Upper lobe of left lung (tissue), 4 donors: Measurements from ENCODE around the gene SIGLEC7.
A peak's percentile ranks its signal among the peaks of the same experiment; 100 is the strongest.

Experiments
- EP300 ChIP-seq, 4 donors: sonication (generic); formaldehyde crosslinking; IDR thresholded peaks; one replicate each; pipeline ENCODE4 v1.5.1; 2017; ENCODE audit warnings: antibody characterized with exemption in 4 of 4, control low read depth in 2 of 4
- POLR2A ChIP-seq, 4 donors: fragments of 450-650 bp; IDR thresholded peaks; one replicate each; pipeline ENCODE4 v1.5.1; 2016 to 2017; ENCODE audit warnings: antibody characterized with exemption in 4 of 4, mild to moderate bottlenecking in 2 of 4
- POLR2AphosphoS5 ChIP-seq, 2 donors: sonication (generic); formaldehyde crosslinking; IDR thresholded peaks; one replicate each; pipeline ENCODE4 v1.5.1; 2017; ENCODE audit warnings: antibody characterized with exemption in 2 of 2
- TF ChIP-seq, protein P1 (sequence below), 6 experiments: fragments of 450-650 bp in 4 of 6; fragments of 200-600 bp in 2 of 6; sonication (generic) in 2 of 6; IDR thresholded peaks; one replicate each; pipeline ENCODE4 v1.5.1; 2016 to 2019; ENCODE audit warnings: antibody characterized with exemption in 6 of 6

DNA sequence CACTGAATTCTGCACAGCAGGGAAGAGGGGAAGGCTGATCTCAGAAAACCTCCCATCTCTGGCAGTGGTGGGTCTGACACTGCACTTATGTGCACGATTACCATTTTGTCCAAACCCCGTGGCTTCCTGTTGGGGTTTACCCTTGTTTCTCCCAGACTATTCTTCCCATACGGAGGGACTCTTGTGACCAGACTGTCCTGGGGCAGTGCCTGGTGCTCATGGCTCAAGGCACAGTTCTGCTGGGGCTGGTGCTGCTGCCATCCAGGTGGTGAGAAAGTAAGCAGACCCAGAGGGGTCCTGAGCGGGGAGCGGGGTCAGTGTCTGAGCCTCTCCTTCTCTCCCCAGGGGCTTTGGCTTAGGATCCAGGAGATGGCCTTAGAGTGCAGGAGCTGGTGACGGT lies 22.5 kb upstream of the SIGLEC7 start:
- TF ChIP-seq, protein P1, sequence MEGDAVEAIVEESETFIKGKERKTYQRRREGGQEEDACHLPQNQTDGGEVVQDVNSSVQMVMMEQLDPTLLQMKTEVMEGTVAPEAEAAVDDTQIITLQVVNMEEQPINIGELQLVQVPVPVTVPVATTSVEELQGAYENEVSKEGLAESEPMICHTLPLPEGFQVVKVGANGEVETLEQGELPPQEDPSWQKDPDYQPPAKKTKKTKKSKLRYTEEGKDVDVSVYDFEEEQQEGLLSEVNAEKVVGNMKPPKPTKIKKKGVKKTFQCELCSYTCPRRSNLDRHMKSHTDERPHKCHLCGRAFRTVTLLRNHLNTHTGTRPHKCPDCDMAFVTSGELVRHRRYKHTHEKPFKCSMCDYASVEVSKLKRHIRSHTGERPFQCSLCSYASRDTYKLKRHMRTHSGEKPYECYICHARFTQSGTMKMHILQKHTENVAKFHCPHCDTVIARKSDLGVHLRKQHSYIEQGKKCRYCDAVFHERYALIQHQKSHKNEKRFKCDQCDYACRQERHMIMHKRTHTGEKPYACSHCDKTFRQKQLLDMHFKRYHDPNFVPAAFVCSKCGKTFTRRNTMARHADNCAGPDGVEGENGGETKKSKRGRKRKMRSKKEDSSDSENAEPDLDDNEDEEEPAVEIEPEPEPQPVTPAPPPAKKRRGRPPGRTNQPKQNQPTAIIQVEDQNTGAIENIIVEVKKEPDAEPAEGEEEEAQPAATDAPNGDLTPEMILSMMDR (IDR thresholded peaks at IDR 0.05) = no peak
- peak in 1 of 4 donors; percentile 59 for TF ChIP-seq POLR2A (IDR thresholded peaks at IDR 0.05)
- no peak for TF ChIP-seq POLR2AphosphoS5 (IDR thresholded peaks at IDR 0.05)
- TF ChIP-seq EP300 (IDR thresholded peaks at IDR 0.05) = no peak
